GM18526 (cell line): ENCODE results near the gene HDLBP.

Source experiments
- POLR2A ChIP-seq: IDR thresholded peaks from 3 replicates; pipeline ENCODE4 v1.6.1; 2011; ENCODE audit not compliant: insufficient read length; ENCODE audit errors: extremely low read depth

The HDLBP gene

DNA sequence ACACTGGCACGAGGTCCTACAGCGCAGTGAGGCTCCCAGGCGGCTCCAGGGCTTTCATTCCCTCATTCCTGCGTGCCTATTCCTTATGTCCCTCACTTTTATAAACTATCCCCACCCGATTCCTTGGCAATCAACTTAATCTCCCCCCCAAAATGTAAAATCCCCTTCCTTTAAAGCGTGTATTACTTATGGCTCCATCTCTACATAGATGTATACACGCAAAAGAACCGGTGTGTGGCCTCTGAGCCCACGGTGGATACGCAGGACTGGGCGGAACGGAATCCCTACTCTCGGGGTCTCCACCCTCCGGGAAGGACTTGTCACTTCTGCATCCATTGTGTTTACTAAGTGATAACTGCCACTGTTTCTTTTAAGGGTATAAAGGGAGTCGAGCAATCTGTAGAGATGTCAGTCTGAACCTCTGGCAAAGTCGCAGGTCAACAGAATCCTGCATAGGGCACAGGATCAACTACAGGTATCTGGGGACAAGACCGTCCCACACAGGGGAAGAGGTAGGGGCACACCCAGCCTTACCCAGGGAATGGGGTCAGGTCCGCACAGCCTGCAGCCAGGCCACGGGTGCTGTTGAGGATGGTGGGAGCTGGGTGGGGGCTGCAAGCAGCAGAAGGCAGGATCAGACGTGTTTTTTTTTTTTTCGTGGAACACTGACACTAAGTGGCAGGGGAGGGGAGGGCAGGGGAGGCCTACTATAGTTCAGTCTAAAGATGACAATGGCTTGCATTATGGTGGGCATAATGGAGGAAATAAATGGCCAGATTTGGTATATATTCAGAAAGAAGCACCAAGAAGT lies 42.1 kb downstream of the HDLBP start:
- no peak for TF ChIP-seq POLR2A

DNA sequence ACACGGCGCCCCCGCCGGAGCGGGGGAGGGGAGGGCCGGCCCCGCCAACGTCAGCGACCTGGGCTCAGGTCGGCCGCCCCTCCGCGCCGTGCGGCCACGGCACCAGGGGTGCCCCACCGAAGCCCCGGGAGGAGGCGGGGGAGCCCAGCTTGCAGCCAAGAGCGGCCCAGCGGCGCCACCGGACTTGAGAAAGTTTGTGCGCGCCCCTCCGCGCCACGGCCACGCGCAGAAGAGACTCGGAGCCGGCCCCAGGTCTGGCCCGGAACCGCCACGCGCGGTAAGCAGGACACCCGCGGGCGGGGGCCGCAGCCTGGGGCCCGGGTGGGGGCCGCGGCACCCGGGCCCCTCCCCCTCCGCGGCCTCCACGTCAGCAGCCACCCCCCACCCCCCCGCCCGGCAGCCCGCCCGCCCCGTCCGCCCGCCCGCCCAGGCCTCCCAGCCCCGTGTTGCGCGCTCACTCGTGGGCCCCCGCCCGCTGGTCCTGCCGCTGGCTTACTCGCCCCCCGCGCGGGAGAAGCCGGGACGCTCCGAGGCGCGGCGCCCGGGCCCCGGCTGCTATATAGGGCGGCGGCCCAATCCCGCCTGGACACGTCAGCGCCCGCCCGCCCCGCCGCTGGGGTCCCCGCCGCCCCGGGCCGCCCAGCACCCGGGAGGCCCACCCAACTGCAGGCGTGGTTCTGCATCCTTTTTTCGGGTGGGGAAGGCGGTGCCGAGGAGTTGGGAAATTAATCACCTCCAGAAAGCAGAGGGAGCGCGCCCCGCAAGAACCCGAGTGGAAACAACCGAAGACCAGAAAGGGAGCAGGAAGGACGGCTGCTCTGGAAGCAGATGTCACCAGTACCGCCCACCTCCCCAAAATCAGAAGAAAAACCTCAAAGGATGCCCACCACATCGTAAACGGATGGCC lies 42.9 kb downstream of the HDLBP start:
- peak; percentile 71 for TF ChIP-seq POLR2A

DNA sequence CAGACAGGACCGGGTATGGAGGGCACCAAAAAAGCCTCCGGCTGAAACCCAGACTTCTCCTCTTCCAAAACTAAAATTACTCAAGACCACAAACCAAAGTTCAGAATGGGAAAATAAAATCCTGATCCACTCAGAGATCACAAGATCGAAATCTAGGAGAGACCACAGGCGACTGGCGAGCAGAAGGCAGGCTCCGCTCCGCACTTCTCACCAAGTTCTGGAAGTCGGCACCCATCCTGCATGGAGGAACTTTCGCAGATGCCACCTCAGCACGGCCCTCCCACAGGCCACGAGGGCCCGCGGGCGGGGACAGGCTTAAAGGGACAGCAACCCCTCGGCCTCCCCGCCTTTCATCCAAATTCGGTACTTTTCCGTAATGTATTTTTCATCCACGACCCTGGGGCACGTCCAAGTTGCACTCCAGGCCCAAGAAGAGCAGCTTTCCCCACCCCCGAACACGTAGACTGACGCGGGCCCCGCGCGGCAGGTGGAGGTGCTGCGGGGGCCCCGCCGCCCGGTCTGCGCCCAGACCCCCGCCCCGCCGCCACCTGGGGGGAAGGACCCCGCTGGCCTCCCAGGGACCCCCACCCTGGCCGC lies 43.7 kb downstream of the HDLBP start:
- no peak for TF ChIP-seq POLR2A

DNA sequence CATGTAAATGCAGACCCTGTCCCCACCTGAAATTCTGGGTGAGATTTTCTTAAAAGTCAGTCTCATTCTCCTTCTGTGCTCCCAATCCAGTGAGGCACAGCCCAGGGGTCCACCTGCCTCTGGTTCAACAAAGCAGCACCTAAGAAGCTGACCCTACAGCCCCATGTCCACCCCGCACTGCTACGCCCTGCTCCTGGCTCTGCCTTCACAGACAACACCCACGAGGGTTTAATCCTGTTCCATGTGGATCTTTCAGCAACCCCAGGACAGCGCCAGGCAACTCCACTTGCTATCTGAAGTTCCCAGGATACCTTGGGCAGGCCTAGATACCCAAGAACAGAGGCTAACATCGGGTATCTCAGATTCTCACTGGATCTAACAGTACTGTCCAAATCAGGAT lies 44.9 kb downstream of the HDLBP start:
- TF ChIP-seq POLR2A: no peak

DNA sequence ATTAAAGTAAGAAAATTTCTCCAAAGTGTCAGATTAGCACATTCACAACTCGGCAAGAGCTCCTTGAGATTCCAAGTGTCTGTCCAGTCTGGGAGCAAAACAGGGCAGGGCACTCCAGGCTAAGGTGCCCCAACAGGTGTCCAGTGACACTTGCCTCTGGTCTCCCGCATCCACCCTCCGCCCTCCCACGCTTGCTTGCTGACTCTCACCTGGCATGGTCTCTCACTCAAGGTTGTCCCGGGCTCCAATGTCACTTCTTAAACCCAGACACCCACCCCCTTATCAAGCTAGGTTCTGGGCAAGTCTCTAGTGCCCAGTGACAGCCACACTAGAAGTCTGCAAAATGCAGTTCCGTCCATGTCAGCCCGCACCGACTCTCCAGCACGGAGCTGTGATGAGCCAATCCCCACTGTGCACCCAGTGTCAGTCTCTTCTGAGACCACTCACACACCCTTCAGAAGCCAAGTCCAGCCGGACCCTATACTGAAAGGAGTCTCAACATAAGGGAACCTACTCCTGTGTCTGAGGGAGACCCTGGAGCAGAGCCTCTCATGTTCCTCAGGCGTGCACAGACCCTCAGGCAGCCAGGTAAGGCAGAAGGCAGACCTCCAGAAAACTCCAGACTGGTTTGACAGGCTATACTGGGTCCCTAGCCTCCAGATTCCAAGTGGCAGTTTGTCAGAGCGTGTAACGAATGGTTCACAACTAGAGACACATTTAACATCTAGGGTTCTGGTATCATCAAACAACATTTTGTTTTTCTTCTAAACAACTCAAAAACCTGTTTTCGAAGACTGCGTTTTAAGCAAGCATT lies 45.6 kb downstream of the HDLBP start:
- no peak for TF ChIP-seq POLR2A

DNA sequence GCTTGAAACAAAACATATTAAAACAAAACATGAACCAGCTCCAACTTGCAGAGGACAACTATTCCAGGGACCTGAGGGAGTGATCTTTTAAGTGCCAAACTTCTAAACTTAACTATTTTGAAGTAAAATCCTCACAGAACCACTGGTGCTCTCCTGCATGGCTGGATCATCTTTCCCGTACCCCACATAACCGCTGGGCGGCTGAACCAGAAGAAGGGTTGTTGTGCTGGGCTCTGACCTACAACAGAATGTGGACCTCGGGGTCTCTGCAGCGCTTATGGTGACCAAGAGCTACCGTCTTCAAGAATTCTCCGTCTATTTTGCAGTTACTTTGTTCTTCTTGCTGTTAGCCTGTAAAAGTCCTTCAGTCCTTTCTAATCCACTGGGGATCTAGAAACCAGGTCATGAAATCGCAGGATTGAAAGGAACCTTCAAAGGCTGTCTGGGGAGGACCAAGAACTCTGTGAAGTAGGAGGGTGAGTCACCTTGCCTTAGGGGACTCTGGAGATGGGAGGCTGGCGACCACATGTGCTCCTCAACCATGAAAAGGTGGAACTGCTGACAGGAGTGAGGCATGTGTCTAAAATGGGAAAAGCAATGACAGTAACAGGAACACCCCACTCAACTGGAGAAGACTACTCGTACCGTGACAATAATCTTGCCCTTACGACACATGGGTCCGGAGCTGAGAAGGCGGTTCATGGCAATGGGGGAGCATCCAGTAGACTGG lies 46.6 kb downstream of the HDLBP start:
- no peak for TF ChIP-seq POLR2A

DNA sequence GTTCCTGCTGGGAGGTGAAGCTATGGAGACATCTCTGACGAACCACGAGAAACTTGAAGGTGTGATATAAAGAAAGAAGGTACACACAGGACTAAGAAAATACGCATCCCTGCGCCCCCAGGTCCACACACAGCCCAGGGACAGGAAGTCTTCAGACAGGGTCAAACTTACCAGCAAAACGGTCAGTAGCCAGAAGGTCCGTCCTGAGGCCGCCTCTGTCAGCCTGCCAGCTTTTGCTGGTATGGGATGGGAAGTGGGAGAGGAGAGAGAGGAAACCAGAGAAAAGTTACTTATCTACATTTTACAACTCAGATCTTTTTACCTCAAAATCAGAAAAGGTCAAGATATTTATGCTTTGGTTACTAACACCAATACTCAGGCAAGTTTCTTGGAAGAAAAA lies 47.2 kb downstream of the HDLBP start:
- TF ChIP-seq POLR2A: no peak

DNA sequence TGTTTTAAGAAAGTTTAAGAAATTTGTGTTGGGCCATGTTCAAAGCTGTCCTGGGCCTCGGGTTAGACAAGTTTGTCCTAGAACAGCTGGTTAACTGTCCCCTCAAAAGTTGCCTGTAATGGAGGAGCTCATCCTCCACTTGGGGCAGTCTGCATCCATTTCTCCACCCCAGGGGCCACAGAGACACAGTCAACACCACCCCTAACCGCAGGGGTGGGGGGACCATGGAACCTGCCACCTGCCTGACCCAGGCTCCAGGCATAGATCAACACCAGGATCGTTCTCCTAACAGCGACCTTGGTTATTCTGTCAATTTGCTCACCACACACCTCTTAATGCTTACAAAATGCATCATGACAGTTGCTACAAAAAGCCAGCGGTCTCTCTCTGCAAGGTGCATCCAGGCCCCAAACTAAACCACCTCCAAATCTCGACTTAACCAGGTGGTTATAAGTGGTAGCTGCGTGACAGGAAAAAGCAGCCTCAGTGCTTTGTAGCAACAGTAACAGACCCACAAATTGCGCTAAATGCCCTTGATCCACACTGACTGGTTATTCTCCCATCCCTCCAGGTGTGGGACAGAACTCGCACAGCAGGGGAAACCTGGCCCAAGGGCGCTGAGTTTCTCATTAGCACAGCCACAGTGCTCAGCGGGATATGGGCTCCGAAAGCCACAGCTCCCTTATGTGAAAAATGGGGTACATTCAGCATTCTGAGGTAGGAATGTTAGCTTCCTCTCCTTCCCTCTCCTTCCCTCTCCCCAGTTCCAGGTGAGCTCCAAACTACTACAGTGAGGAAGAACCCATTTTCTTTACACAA lies 48.0 kb downstream of the HDLBP start:
- TF ChIP-seq POLR2A: no peak

DNA sequence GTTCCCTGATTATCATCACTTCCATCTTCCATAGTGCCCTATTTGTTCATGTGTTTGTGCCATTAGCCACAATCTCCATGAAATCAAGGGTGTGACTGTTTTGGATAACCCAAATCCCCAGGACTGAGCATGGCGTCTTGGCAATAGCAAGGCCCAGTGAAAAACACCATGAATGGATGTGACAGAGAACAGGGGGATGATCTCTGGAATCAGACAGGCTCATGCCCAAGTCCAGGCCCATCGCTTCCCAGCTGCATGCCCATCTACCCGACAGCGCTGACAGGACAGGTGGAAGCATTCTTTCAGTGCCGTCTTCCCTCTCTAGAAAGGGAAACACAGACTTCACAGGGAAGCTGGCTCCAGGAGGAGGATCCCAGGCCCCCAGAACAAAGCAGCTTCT lies 50.0 kb downstream of the HDLBP start:
- TF ChIP-seq POLR2A: no peak

DNA sequence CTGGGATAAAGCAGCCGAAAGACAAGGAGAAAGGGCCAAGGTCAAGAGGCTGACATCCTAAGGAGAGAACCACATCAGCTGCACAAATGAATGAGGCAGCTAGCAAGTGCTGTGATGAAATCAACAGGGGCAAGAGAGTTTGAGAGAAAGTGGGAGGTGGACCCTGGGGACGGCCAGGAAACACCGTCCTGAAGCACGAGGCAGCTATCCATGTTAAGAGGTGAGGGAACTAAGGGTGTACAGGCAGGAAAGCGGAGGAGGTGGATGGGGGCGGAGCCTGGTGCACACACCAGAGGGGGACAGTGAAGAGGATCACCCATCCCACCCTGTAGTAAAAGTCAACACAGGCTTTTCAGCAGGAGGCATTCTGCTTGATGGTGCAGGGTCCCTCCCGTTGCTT lies 52.4 kb downstream of the HDLBP start:
- no peak for TF ChIP-seq POLR2A

DNA sequence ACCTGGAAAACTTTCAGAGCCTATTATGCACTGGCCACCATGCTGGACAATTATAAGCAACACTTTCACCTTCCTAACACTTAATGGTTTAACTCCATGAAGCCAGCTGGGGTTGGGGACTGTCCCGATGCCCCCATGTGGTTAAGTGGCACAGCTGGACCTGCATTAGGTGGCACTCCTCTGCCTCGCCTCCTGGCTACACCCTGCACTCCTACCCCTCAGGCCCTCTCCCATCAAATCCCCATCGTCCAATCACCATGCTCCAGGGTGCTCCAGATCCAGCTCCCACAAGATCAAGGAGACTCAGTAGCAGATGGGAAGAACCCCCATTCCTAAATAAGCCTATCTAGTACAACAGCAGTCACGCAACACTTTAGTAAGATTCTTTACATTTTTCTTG lies 53.8 kb downstream of the HDLBP start:
- TF ChIP-seq POLR2A: no peak

DNA sequence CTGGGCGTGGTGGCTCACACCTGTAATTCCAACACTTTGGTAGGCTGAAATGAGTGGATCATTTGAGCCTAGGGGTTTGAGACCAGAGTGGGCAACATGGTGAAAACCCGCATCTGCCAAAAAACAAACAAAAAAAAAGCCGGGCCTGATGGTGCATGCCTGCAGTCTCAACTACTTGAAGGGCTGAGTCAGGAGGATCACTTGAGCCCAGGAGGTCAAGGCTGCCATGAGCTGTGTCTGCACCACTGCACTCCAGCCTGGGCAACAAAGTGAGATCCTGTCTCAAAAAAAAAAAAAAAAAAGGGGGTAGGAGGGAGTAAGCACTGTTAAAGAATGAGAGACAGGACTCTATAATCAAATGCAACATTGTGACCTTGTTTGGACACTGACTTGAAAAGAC lies 54.6 kb downstream of the HDLBP start:
- TF ChIP-seq POLR2A: no peak

DNA sequence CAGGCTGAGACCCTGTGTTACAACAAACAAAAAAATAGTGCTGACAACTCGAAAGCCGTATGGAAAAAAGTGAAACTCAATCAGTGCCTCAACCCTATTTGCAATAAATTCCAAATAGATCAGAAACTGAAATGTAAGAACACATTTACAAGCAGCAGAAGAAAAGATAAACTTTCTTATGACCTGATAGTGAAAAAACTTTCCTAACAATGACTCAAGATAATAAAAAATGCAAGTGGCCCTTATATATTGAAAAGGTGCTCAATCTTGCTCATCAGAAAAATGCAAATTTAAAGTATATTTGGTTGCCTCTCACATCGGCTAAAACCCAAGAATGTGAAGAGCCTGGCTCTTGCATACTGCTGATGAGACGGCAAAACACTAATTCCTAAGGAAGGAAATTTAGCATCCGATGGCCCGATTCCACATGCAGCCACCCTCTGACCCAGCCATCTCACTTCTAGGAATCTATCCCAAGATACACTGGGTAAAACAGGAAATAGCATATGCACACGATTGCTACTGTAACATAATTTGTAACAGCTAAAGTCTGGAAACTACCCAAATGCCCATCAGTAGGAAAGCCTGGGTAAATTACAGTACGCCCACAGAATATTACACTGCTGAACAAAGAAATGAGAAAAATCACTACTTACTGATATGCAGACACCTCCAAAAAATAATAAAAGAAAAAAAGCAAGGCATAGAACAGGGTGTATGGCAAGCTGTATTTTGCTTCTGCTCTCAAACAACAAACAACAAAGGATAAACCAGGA lies 56.8 kb downstream of the HDLBP start:
- no peak for TF ChIP-seq POLR2A

DNA sequence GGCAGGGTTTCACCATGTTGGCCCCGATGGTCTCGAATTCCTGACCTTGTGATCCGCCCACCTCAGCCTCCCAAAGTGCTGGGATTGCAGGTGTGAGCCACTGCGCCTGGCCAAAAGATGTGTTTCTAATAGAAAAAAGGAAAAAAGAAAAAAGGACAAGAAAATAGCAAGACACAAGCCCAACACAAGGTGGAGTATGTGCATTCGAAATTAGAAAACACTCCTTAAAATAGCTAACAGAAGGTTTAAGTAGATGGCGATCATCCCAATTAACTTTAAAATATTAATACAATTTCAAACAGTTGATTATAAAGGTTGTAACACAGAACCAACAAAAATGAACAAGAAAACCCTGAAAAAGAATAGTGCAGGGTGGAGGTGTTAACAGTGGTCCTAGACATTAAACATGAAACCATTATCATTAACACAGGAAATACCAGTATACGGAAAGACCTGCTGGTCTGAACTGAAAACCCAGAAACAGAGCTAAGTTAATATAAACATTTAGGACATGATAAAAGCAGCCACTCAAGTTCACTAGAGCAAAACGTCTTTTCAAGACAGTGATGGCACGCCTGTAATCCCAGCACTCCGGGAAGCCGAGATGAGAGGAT lies 57.9 kb downstream of the HDLBP start:
- TF ChIP-seq POLR2A: no peak
